Hepatocyte (in vitro differentiated cells): ENCODE data around the gene FAF1.

Experiments used
- EZH2 ChIP-seq: fragments of 200-600 bp; sonication (generic); IDR thresholded peaks from 2 replicates; pipeline ENCODE4 v1.6.1; 2016; ENCODE audit warnings: antibody characterized with exemption, mild to moderate bottlenecking, borderline replicate concordance
- TF ChIP-seq, protein P1 (sequence below): fragments of 200-600 bp; sonication (generic); IDR thresholded peaks from 2 replicates; pipeline ENCODE4 v1.5.1; 2016; ENCODE audit warnings: antibody characterized with exemption, mild to moderate bottlenecking; ENCODE audit not compliant: poor library complexity

- TF ChIP-seq, protein P1, sequence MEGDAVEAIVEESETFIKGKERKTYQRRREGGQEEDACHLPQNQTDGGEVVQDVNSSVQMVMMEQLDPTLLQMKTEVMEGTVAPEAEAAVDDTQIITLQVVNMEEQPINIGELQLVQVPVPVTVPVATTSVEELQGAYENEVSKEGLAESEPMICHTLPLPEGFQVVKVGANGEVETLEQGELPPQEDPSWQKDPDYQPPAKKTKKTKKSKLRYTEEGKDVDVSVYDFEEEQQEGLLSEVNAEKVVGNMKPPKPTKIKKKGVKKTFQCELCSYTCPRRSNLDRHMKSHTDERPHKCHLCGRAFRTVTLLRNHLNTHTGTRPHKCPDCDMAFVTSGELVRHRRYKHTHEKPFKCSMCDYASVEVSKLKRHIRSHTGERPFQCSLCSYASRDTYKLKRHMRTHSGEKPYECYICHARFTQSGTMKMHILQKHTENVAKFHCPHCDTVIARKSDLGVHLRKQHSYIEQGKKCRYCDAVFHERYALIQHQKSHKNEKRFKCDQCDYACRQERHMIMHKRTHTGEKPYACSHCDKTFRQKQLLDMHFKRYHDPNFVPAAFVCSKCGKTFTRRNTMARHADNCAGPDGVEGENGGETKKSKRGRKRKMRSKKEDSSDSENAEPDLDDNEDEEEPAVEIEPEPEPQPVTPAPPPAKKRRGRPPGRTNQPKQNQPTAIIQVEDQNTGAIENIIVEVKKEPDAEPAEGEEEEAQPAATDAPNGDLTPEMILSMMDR = no peak
- no peak for TF ChIP-seq EZH2
These were observed 293.2 kb downstream of the FAF1 start for GRCh38 chr1:50666849-50667248.
